ENCODE results near the gene GCC2. TPM values are rescaled to one million over a fixed set of nuclear protein-coding genes. Genes with fewer than 3 reads are reported as not detected.

Gene GCC2
- total RNA-seq, 1 donor: 44.2 TPM

GRCh38 chr2:108536133-108536780, 87.3 kb downstream of the GCC2 start:
- no peaks in the 10 kb centered on the region for H3K36me3 ChIP-seq (ENCODE audit: insufficient read depth, low read length)
- peaks cover 65% of the 10 kb centered on the region for H3K79me2 ChIP-seq (ENCODE audit: insufficient read depth, low read length)
- peak overlapping the region; percentile 96 for H3K4me3 ChIP-seq (ENCODE audit: insufficient read depth, low read length)
- peaks cover 24% of the 10 kb centered on the region for H3K4me1 ChIP-seq (ENCODE audit: insufficient read depth, low read length)
- peaks cover 47% of the 10 kb centered on the region for H4K20me1 ChIP-seq (ENCODE audit: insufficient read depth, low read length)
- no peaks in the 10 kb centered on the region for H3K9me3 ChIP-seq (ENCODE audit: low read depth, low read length)
- H2AFZ ChIP-seq (ENCODE audit: low read length): no peak overlapping the region
- H3K4me2 ChIP-seq (ENCODE audit: insufficient read depth, low read length): peak overlapping the region; percentile 81
- TF ChIP-seq CTCF (IDR thresholded peaks at IDR 0.05; ENCODE audit: extremely low read depth, low read depth, low read length): no peak
- DNase-seq (ENCODE audit: insufficient read length, low spot score, missing footprints): peak; percentile 11
- H3K27ac ChIP-seq (ENCODE audit: low read depth, low read length): peak overlapping the region; percentile 95
- H3K27me3 ChIP-seq (ENCODE audit: insufficient read depth, low read length): no peaks in the 10 kb centered on the region

- H3K27me3 ChIP-seq (ENCODE audit: insufficient read depth, low read length): no peaks in the 10 kb centered on the region
- peaks cover 30% of the 10 kb centered on the region for H3K4me1 ChIP-seq (ENCODE audit: insufficient read depth, low read length)
- H3K36me3 ChIP-seq (ENCODE audit: insufficient read depth, low read length): no peaks in the 10 kb centered on the region
- H4K20me1 ChIP-seq (ENCODE audit: insufficient read depth, low read length): peaks cover 47% of the 10 kb centered on the region
- peak overlapping the region; percentile 81 for H3K4me2 ChIP-seq (ENCODE audit: insufficient read depth, low read length)
- H3K9me3 ChIP-seq (ENCODE audit: low read depth, low read length): no peaks in the 10 kb centered on the region
- no peak for DNase-seq (ENCODE audit: insufficient read length, low spot score, missing footprints)
- H3K27ac ChIP-seq (ENCODE audit: low read depth, low read length): no peak overlapping the region
- peaks cover 72% of the 10 kb centered on the region for H3K79me2 ChIP-seq (ENCODE audit: insufficient read depth, low read length)
- TF ChIP-seq CTCF (IDR thresholded peaks at IDR 0.05; ENCODE audit: extremely low read depth, low read depth, low read length): no peak
- H2AFZ ChIP-seq (ENCODE audit: low read length): no peak overlapping the region
- no peak overlapping the region for H3K4me3 ChIP-seq (ENCODE audit: insufficient read depth, low read length)
Measured at GRCh38 chr2:108536911-108537310, 87.9 kb downstream of the GCC2 start.

GRCh38 chr2:108538000-108538625, 89.1 kb downstream of the GCC2 start:
- TF ChIP-seq CTCF (IDR thresholded peaks at IDR 0.05; ENCODE audit: extremely low read depth, low read depth, low read length): no peak
- H3K9me3 ChIP-seq (ENCODE audit: low read depth, low read length): no peaks in the 10 kb centered on the region
- DNase-seq (ENCODE audit: insufficient read length, low spot score, missing footprints): peak; percentile 55

GRCh38 chr2:108541451-108541850, 92.4 kb downstream of the GCC2 start:
- peaks cover 98% of the 10 kb centered on the region for H3K79me2 ChIP-seq (ENCODE audit: insufficient read depth, low read length)
- no peak overlapping the region for H3K4me3 ChIP-seq (ENCODE audit: insufficient read depth, low read length)
- no peak overlapping the region for H2AFZ ChIP-seq (ENCODE audit: low read length)
- H3K36me3 ChIP-seq (ENCODE audit: insufficient read depth, low read length): no peaks in the 10 kb centered on the region
- H3K27ac ChIP-seq (ENCODE audit: low read depth, low read length): peak overlapping the region; percentile 8
- H3K4me1 ChIP-seq (ENCODE audit: insufficient read depth, low read length): peaks cover 20% of the 10 kb centered on the region
- H3K9me3 ChIP-seq (ENCODE audit: low read depth, low read length): no peaks in the 10 kb centered on the region
- H3K4me2 ChIP-seq (ENCODE audit: insufficient read depth, low read length): no peak overlapping the region
- H4K20me1 ChIP-seq (ENCODE audit: insufficient read depth, low read length): peaks cover 46% of the 10 kb centered on the region
- DNase-seq (ENCODE audit: insufficient read length, low spot score, missing footprints): no peak
- no peaks in the 10 kb centered on the region for H3K27me3 ChIP-seq (ENCODE audit: insufficient read depth, low read length)
- TF ChIP-seq CTCF (IDR thresholded peaks at IDR 0.05; ENCODE audit: extremely low read depth, low read depth, low read length): no peak

More at GRCh38 chr2:108538000-108538625, 89.1 kb downstream of the GCC2 start:
- H3K27me3 ChIP-seq (ENCODE audit: insufficient read depth, low read length): no peaks in the 10 kb centered on the region
- peaks cover 55% of the 10 kb centered on the region for H4K20me1 ChIP-seq (ENCODE audit: insufficient read depth, low read length)
- H3K4me3 ChIP-seq (ENCODE audit: insufficient read depth, low read length): no peak overlapping the region
- H3K27ac ChIP-seq (ENCODE audit: low read depth, low read length): no peak overlapping the region
- H3K36me3 ChIP-seq (ENCODE audit: insufficient read depth, low read length): no peaks in the 10 kb centered on the region
- peaks cover 84% of the 10 kb centered on the region for H3K79me2 ChIP-seq (ENCODE audit: insufficient read depth, low read length)
- H3K4me2 ChIP-seq (ENCODE audit: insufficient read depth, low read length): peak overlapping the region; percentile 27
- H2AFZ ChIP-seq (ENCODE audit: low read length): no peak overlapping the region
- peaks cover 32% of the 10 kb centered on the region for H3K4me1 ChIP-seq (ENCODE audit: insufficient read depth, low read length)

Data from osteoblast (primary cell).